Body of pancreas (tissue), 4 donors: ENCODE data around the gene DMD.

Experiments used
- CTCF ChIP-seq, 7 experiments: fragments of 450-650 bp in 4 of 7; fragments of 200-600 bp in 3 of 7; sonication (generic) in 3 of 7; IDR thresholded peaks; one replicate each; pipeline ENCODE4 v1.5.1; 2016 to 2019; ENCODE audit warnings: antibody characterized with exemption in 7 of 7
- POLR2A ChIP-seq, 3 donors: fragments of 450-650 bp; IDR thresholded peaks; one replicate each; pipeline ENCODE4 v1.6.1; 2016; ENCODE audit warnings: antibody characterized with exemption in 3 of 3, mild to moderate bottlenecking in 2 of 3

GRCh38 chrX:31371956-31372355, 1839.4 kb downstream of the DMD start:
- TF ChIP-seq POLR2A (IDR thresholded peaks at IDR 0.05) (no peak), CTCF (IDR thresholded peaks at IDR 0.05) (no peak)
